ENCODE results near the gene KLHL1.

KLHL1 gene

GRCh38 chr13:69910800-69911199 lies 197.5 kb downstream of the KLHL1 start:
- Histone ChIP-seq H3K9me3 (ENCODE audit: control insufficient read depth, low read length) (no peaks in the 10 kb centered on the region), H3K27ac (ENCODE audit: insufficient read depth, low read length, poor library complexity, severe bottlenecking) (no peak overlapping the region), H3K36me3 (ENCODE audit: control insufficient read depth, insufficient read depth, low read length) (no peaks in the 10 kb centered on the region), H3K4me3 (ENCODE audit: insufficient read depth, low read depth, low read length, poor library complexity, severe bottlenecking) (no peak overlapping the region), H3K27me3 (replicated peaks; ENCODE audit: control insufficient read depth, insufficient read depth, low read length, poor library complexity, severe bottlenecking) (no peaks in the 10 kb centered on the region), H3K4me1 (ENCODE audit: control insufficient read depth, insufficient read depth, low read length, poor library complexity, severe bottlenecking) (no peaks in the 10 kb centered on the region)
- no peak for DNase-seq

DNA sequence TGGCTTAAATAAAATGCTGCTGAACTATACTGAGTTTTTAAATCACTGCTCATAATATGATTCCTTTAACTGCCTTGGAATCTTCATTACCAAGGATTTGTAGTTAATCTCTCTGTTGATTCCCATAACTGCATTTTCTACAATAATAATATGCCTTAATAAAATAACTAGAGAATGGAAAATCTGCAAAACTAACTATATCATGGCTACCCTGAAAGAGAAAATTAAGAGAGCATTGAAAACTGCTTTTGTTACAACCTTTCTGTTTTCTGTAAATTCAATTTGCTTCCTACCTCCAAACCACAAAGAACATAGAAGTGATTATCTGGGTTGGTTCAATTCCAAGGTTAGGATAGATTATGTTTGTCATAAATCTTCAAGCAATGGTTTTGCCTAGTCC lies 203.5 kb downstream of the KLHL1 start:
- Histone ChIP-seq H3K36me3 (ENCODE audit: control insufficient read depth, insufficient read depth, low read length) (no peaks in the 10 kb centered on the region), H3K4me3 (ENCODE audit: insufficient read depth, low read depth, low read length, poor library complexity, severe bottlenecking) (no peak overlapping the region), H3K27ac (ENCODE audit: insufficient read depth, low read length, poor library complexity, severe bottlenecking) (no peak overlapping the region), H3K27me3 (replicated peaks; ENCODE audit: control insufficient read depth, insufficient read depth, low read length, poor library complexity, severe bottlenecking) (no peaks in the 10 kb centered on the region), H3K4me1 (ENCODE audit: control insufficient read depth, insufficient read depth, low read length, poor library complexity, severe bottlenecking) (no peaks in the 10 kb centered on the region), H3K9me3 (ENCODE audit: control insufficient read depth, low read length) (no peaks in the 10 kb centered on the region)
- DNase-seq, result no peak

GRCh38 chr13:69903081-69903480 lies 205.2 kb downstream of the KLHL1 start:
- Histone ChIP-seq H3K36me3 (ENCODE audit: control insufficient read depth, insufficient read depth, low read length) (no peaks in the 10 kb centered on the region), H3K4me3 (ENCODE audit: insufficient read depth, low read depth, low read length, poor library complexity, severe bottlenecking) (no peak overlapping the region), H3K27me3 (replicated peaks; ENCODE audit: control insufficient read depth, insufficient read depth, low read length, poor library complexity, severe bottlenecking) (no peaks in the 10 kb centered on the region), H3K27ac (ENCODE audit: insufficient read depth, low read length, poor library complexity, severe bottlenecking) (no peak overlapping the region), H3K9me3 (ENCODE audit: control insufficient read depth, low read length) (no peaks in the 10 kb centered on the region), H3K4me1 (ENCODE audit: control insufficient read depth, insufficient read depth, low read length, poor library complexity, severe bottlenecking) (no peaks in the 10 kb centered on the region)
- no peak for DNase-seq

- Histone ChIP-seq H3K9me3 (ENCODE audit: control insufficient read depth, low read length) (no peaks in the 10 kb centered on the region), H3K36me3 (ENCODE audit: control insufficient read depth, insufficient read depth, low read length) (no peaks in the 10 kb centered on the region), H3K4me1 (ENCODE audit: control insufficient read depth, insufficient read depth, low read length, poor library complexity, severe bottlenecking) (no peaks in the 10 kb centered on the region), H3K27me3 (replicated peaks; ENCODE audit: control insufficient read depth, insufficient read depth, low read length, poor library complexity, severe bottlenecking) (no peaks in the 10 kb centered on the region), H3K27ac (ENCODE audit: insufficient read depth, low read length, poor library complexity, severe bottlenecking) (no peak overlapping the region), H3K4me3 (ENCODE audit: insufficient read depth, low read depth, low read length, poor library complexity, severe bottlenecking) (no peak overlapping the region)
- no peak for DNase-seq
These were observed 225.8 kb downstream of the KLHL1 start for GRCh38 chr13:69882451-69882850.

DNA sequence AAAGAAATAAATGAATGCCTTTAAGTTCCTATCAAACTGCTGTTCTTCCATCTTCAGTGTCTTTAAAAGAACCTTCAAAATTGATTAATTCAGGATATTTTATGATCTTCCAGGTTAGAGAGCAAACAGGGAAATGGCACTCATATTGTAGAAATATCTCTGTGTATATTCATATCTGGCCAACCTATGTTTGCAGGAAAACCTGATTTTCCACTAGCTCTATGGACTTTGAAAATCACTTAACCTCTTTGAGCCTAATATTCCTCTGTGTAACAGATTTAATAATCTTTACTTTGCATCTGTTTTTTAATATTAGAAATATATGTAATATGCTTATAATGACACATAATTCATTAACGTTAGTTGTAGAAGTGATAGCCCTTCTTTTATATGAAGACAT lies 228.3 kb downstream of the KLHL1 start:
- Histone ChIP-seq H3K4me3 (ENCODE audit: insufficient read depth, low read depth, low read length, poor library complexity, severe bottlenecking) (no peak overlapping the region), H3K9me3 (ENCODE audit: control insufficient read depth, low read length) (no peaks in the 10 kb centered on the region), H3K36me3 (ENCODE audit: control insufficient read depth, insufficient read depth, low read length) (no peaks in the 10 kb centered on the region), H3K27me3 (replicated peaks; ENCODE audit: control insufficient read depth, insufficient read depth, low read length, poor library complexity, severe bottlenecking) (no peaks in the 10 kb centered on the region), H3K27ac (ENCODE audit: insufficient read depth, low read length, poor library complexity, severe bottlenecking) (no peak overlapping the region), H3K4me1 (ENCODE audit: control insufficient read depth, insufficient read depth, low read length, poor library complexity, severe bottlenecking) (no peaks in the 10 kb centered on the region)
- no peak for DNase-seq

DNA sequence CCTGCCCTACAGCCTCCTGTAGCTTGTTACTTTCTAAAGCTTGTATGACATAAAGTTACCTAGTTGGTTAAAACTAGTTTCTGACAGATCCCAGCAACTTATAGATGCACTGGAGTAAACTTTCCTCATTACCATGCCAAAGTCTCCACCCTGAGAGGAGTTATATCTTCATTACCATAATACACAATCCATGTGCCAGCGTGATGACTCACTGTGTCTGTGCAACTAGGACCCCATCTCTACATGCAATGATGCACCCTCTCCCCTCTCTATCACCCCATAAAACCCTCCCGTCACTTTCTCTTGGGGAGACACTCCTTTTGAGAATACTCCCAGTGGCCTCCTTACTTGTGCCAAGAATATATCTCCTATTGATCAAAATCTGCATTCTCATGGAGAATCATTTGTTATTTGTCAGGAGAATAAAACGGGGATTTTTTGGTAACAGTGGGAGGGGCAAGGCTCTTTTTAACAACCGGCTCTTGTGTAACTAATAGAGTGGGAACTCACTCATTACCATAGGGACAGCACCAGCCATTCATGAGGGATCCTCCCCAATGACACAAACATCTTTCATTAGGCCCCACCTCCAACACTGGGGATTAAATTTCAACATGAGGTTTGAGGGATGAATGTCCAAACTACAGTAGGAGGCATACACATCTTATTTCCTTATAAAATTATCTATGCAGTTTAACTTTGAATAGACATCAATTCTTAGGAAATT lies 235.8 kb downstream of the KLHL1 start:
- H3K4me3 ChIP-seq (ENCODE audit: insufficient read depth, low read depth, low read length, poor library complexity, severe bottlenecking), result no peak overlapping the region
- no peak overlapping the region for H3K27ac ChIP-seq (ENCODE audit: insufficient read depth, low read length, poor library complexity, severe bottlenecking)
- no peaks in the 10 kb centered on the region for H3K4me1 ChIP-seq (ENCODE audit: control insufficient read depth, insufficient read depth, low read length, poor library complexity, severe bottlenecking)
- H3K27me3 ChIP-seq (replicated peaks; ENCODE audit: control insufficient read depth, insufficient read depth, low read length, poor library complexity, severe bottlenecking), result no peaks in the 10 kb centered on the region
- no peaks in the 10 kb centered on the region for H3K9me3 ChIP-seq (ENCODE audit: control insufficient read depth, low read length)
- no peak for DNase-seq
- no peaks in the 10 kb centered on the region for H3K36me3 ChIP-seq (ENCODE audit: control insufficient read depth, insufficient read depth, low read length)

DNA sequence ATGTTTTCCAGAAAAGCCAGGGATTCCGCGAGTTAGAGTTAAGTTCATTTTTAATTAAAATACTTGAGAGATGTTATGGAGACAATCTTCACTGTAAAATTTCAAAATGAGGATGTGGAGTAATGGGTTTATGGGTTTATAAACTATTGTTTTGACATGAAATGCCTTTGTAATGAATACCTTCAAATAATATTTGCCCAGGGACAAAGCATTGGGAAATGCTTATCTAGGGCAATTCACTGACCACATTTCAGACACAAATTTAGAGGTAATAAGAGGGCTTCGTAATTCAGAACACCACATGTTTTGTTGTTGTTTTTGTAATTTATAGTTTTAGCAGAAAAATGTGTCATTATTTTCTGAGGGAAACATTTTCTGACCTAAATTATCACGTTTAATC lies 241.7 kb downstream of the KLHL1 start:
- DNase-seq, result no peak
- Histone ChIP-seq H3K27ac (ENCODE audit: insufficient read depth, low read length, poor library complexity, severe bottlenecking) (no peak overlapping the region), H3K4me3 (ENCODE audit: insufficient read depth, low read depth, low read length, poor library complexity, severe bottlenecking) (no peak overlapping the region), H3K4me1 (ENCODE audit: control insufficient read depth, insufficient read depth, low read length, poor library complexity, severe bottlenecking) (no peaks in the 10 kb centered on the region), H3K9me3 (ENCODE audit: control insufficient read depth, low read length) (no peaks in the 10 kb centered on the region), H3K36me3 (ENCODE audit: control insufficient read depth, insufficient read depth, low read length) (no peaks in the 10 kb centered on the region), H3K27me3 (replicated peaks; ENCODE audit: control insufficient read depth, insufficient read depth, low read length, poor library complexity, severe bottlenecking) (no peaks in the 10 kb centered on the region)

DNA sequence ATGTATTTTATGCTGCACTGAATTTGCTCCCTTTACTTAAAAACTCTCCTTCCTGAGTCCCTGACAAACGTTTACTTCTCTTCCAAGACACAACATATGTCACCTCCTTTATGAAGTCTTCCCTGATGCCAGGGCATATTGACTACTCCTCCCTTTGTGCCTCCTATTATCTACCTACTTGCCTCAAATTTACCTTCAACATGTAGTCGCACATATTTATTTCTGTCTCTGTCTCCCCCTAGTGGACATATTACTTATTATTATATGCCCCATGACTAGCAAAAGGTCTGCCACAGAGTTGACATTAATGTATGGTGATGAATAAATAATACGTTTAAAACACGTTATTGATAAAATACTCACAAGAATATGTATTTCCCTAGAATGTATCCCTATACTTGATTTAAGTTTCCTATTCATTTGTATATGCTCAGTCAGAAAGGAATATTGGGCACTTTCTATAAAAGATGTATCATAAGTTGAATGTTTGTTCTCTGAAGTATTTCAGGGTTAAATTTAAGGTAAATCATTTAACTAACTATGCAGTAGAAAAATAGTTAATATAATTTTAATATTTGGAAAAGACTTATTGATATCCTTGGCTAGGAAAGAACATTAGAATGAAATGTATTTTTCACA lies 250.9 kb downstream of the KLHL1 start:
- H3K4me1 ChIP-seq (ENCODE audit: control insufficient read depth, insufficient read depth, low read length, poor library complexity, severe bottlenecking), result no peaks in the 10 kb centered on the region
- DNase-seq, result no peak
- H3K36me3 ChIP-seq (ENCODE audit: control insufficient read depth, insufficient read depth, low read length), result no peaks in the 10 kb centered on the region
- H3K27ac ChIP-seq (ENCODE audit: insufficient read depth, low read length, poor library complexity, severe bottlenecking), result no peak overlapping the region
- no peaks in the 10 kb centered on the region for H3K9me3 ChIP-seq (ENCODE audit: control insufficient read depth, low read length)
- no peak overlapping the region for H3K4me3 ChIP-seq (ENCODE audit: insufficient read depth, low read depth, low read length, poor library complexity, severe bottlenecking)
- no peaks in the 10 kb centered on the region for H3K27me3 ChIP-seq (replicated peaks; ENCODE audit: control insufficient read depth, insufficient read depth, low read length, poor library complexity, severe bottlenecking)

- Histone ChIP-seq H3K27me3 (replicated peaks; ENCODE audit: control insufficient read depth, insufficient read depth, low read length, poor library complexity, severe bottlenecking) (no peaks in the 10 kb centered on the region), H3K4me1 (ENCODE audit: control insufficient read depth, insufficient read depth, low read length, poor library complexity, severe bottlenecking) (no peaks in the 10 kb centered on the region), H3K36me3 (ENCODE audit: control insufficient read depth, insufficient read depth, low read length) (no peaks in the 10 kb centered on the region), H3K4me3 (ENCODE audit: insufficient read depth, low read depth, low read length, poor library complexity, severe bottlenecking) (no peak overlapping the region), H3K27ac (ENCODE audit: insufficient read depth, low read length, poor library complexity, severe bottlenecking) (no peak overlapping the region), H3K9me3 (ENCODE audit: control insufficient read depth, low read length) (no peaks in the 10 kb centered on the region)
- DNase-seq, result no peak
These were observed 251.9 kb downstream of the KLHL1 start for GRCh38 chr13:69856331-69856730.

GRCh38 chr13:69828527-69828926 lies 279.7 kb downstream of the KLHL1 start:
- no peaks in the 10 kb centered on the region for H3K4me1 ChIP-seq (ENCODE audit: control insufficient read depth, insufficient read depth, low read length, poor library complexity, severe bottlenecking)

More at GRCh38 chr13:69828527-69828926, 279.7 kb downstream of the KLHL1 start:
- Histone ChIP-seq H3K4me3 (ENCODE audit: insufficient read depth, low read depth, low read length, poor library complexity, severe bottlenecking) (no peak overlapping the region), H3K27ac (ENCODE audit: insufficient read depth, low read length, poor library complexity, severe bottlenecking) (no peak overlapping the region), H3K36me3 (ENCODE audit: control insufficient read depth, insufficient read depth, low read length) (no peaks in the 10 kb centered on the region), H3K9me3 (ENCODE audit: control insufficient read depth, low read length) (no peaks in the 10 kb centered on the region), H3K27me3 (replicated peaks; ENCODE audit: control insufficient read depth, insufficient read depth, low read length, poor library complexity, severe bottlenecking) (no peaks in the 10 kb centered on the region)
- DNase-seq, result no peak

All from effector memory CD4-positive, alpha-beta T cell (primary cell).